ENCODE data around the gene KIR2DL4.
"Not testable (repeated sequence)": the region's sequence is repeated elsewhere in the genome, so short reads cannot be mapped to it uniquely, and the experiment has no call there.

The KIR2DL4 gene

GRCh38 chr19:54803410-54803809 lies at the start of gene KIR2DL4:
Gene KIR2DL4 (plus strand): TSS chr19:54803610. CDS start chr19:54803652, 42 bp downstream.
- Mint-ChIP-seq H3K27ac (no peak within 1 kb of the TSS), H3K9me3 (peaks cover 5% of the 10 kb centered on the region in 2 donors)
- DNase-seq, result no peak

DNA sequence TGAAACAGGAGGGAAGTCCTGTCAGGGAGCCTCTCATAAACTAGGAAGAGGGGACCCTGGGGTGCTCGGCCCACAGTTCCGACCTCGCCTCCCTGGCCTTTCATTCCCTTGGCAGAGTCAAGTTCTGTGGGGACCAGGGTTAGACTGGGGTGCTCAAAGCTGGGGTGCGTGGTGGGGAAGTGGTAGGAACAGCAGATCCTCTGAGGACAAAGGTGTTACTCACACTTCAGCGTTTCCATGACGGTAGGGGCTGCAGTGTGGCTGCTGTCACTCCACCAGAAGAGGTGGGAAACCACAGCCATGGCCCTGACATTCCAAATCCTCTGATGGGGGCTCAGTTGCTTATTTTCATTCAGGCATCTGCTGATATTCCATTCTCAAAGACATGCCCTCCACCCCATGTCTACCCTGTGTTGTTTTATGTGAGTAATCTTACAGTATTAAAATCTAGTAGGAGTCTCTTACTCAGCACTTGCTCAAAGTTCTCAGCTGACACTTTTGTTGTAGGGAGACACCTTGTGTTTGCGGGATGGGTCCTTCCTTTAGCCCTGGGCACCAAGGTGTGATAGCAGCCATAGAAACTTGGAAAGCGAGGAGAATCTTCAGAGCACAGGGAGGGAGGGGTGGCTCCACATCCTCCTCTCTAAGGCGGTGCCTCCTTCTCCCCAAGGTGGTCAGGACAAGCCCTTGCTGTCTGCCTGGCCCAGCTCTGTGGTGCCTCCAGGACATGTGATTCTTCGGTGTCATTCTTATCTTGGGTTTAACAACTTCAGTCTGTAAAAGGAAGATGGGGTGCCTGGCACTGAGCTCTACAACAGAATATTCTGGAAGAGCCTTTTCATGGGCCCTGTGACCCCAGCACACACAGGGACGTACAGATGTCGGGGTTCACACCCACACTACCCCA lies 47.0 kb upstream of the KIR2DL4 start:
- DNase-seq; H3K36me3 Mint-ChIP-seq; H3K27ac Mint-ChIP-seq; H3K4me3 Mint-ChIP-seq; H3K4me1 Mint-ChIP-seq; ATAC-seq (replicated peaks); H3K27me3 Mint-ChIP-seq; H3K9me3 Mint-ChIP-seq: not testable (repeated sequence)

More at GRCh38 chr19:54803410-54803809, at the start of gene KIR2DL4:
- Mint-ChIP-seq H3K4me3 (no peak within 1 kb of the TSS), H3K36me3 (no peaks in the 10 kb centered on the region), H3K27me3 (peaks cover 36 to 61% of the 10 kb centered on the region in 2 donors), H3K4me1 (no peaks in the 10 kb centered on the region)
- no peak for ATAC-seq (replicated peaks)

DNA sequence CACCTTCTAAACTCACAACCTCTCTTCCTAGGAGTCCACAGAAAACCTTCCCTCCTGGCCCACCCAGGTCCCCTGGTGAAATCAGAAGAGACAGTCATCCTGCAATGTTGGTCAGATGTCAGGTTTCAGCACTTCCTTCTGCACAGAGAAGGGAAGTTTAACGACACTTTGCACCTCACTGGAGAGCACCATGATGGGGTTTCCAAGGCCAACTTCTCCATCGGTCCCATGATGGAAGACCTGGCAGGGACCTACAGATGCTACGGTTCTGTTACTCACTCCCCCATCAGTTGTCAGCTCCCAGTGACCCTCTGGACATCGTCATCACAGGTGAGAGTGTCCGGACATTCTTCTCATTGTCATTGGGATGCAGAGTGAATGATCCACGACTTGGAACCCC lies 44.8 kb upstream of the KIR2DL4 start:
- not testable (repeated sequence) for ATAC-seq (replicated peaks); H3K27ac Mint-ChIP-seq; H3K36me3 Mint-ChIP-seq; H3K9me3 Mint-ChIP-seq; H3K4me1 Mint-ChIP-seq; DNase-seq; H3K4me3 Mint-ChIP-seq; H3K27me3 Mint-ChIP-seq

DNA sequence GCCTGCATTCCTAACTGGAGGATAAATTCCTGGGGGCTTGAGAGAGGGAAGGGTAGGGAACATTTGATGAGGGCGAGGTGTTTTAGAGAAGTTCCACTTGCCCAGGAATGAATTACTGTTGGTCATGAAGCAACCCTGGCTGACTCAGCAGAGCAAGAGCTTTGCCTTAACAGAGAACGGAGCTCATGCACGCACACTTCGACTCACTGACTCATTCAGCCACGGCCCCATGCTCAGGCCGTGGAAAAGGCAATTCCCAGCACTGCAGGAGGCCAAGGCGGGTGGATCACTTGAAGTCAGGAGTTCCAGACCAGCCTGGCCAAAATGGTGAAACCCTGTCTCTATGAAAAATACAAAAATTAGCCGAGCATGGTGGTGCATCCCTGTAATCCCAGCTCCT lies 39.2 kb upstream of the KIR2DL4 start:
- not testable (repeated sequence) for H3K27ac Mint-ChIP-seq; DNase-seq; ATAC-seq (replicated peaks); H3K4me3 Mint-ChIP-seq; H3K9me3 Mint-ChIP-seq; H3K36me3 Mint-ChIP-seq; H3K4me1 Mint-ChIP-seq
- peaks cover 7 to 15% of the 10 kb centered on the region in 2 donors for H3K27me3 Mint-ChIP-seq

- H3K27me3 Mint-ChIP-seq, result peaks cover 7 to 15% of the 10 kb centered on the region in 2 donors
- not testable (repeated sequence) for H3K36me3 Mint-ChIP-seq; DNase-seq; H3K27ac Mint-ChIP-seq; H3K4me3 Mint-ChIP-seq; H3K4me1 Mint-ChIP-seq; ATAC-seq (replicated peaks); H3K9me3 Mint-ChIP-seq
These were observed 36.9 kb upstream of the KIR2DL4 start for GRCh38 chr19:54766464-54766863.

- H3K4me1 Mint-ChIP-seq; H3K9me3 Mint-ChIP-seq; ATAC-seq (replicated peaks); H3K36me3 Mint-ChIP-seq; H3K4me3 Mint-ChIP-seq; DNase-seq; H3K27ac Mint-ChIP-seq: not testable (repeated sequence)
- H3K27me3 Mint-ChIP-seq, result peaks cover 15 to 20% of the 10 kb centered on the region in 2 donors
These were observed 33.8 kb upstream of the KIR2DL4 start, which contains the start of gene KIR2DL1 for GRCh38 chr19:54769646-54770045. Gene KIR2DL1 (plus strand): TSS chr19:54769793. CDS start chr19:54769851, 58 bp downstream.

GRCh38 chr19:54770511-54770910 lies 32.9 kb upstream of the KIR2DL4 start:
- H3K4me3 Mint-ChIP-seq; H3K9me3 Mint-ChIP-seq; DNase-seq; ATAC-seq (replicated peaks); H3K4me1 Mint-ChIP-seq; H3K36me3 Mint-ChIP-seq; H3K27ac Mint-ChIP-seq: not testable (repeated sequence)
- peaks cover 15 to 18% of the 10 kb centered on the region in 2 donors for H3K27me3 Mint-ChIP-seq

DNA sequence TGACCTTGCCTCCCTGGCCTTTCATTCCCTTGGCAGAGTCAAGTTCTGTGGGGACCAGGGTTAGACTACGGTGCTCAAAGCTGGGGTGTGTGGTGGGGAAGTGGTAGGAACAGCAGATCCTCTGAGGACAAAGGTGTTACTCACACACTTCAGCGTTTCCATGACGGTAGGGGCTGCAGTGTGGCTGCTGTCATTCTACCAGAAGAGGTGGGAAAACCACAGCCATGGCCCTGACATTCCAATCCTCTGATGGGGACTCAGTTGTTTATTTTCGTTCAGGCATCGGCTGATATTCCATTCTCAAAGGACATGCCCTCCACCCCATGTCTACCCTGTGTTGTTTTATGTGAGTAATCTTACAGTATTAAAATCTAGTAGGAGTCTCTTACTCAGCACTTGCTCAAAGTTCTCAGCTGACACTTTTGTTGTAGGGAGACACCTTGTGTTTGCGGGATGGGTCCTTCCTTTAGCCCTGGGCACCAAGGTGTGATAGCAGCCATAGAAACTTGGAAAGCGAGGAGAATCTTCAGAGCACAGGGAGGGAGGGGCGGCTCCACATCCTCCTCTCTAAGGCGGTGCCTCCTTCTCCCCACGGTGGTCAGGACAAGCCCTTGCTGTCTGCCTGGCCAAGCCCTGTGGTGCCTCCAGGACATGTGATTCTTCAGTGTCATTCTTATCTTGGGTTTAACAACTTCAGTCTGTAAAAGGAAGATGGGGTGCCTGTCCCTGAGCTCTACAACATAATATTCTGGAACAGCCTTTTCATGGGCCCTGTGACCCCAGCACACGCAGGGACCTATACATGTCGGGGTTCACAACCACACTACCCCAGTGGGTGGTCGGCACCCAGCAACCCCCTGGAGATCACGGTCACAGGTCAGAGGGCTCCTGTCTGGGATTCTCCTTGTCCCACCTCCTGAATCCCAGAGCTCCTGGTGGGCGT lies 32.1 kb upstream of the KIR2DL4 start:
- not testable (repeated sequence) for ATAC-seq (replicated peaks); H3K4me3 Mint-ChIP-seq; H3K4me1 Mint-ChIP-seq; H3K36me3 Mint-ChIP-seq; H3K27ac Mint-ChIP-seq; DNase-seq; H3K9me3 Mint-ChIP-seq
- peaks cover 12 to 18% of the 10 kb centered on the region in 2 donors for H3K27me3 Mint-ChIP-seq

DNA sequence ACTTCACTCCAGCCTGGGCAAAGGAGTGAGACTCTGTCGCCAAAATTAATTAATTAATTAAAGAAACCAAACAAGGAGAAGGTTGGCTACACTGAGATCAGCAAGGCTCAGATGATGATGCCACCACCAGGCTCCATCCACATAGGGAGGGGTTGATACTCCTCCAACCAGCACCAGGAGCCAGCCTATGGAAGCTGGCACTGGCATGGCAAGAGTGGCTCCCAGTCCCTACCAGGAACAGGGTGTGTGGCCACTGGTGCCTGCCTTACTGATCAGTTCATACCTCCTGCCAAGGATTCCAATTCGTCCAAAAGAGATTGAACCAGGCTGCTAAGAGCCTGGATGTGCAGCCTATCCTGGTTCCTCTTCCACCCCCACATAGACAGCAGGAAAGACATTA lies 30.7 kb upstream of the KIR2DL4 start:
- DNase-seq; H3K27ac Mint-ChIP-seq; H3K4me1 Mint-ChIP-seq; H3K9me3 Mint-ChIP-seq; H3K36me3 Mint-ChIP-seq; H3K4me3 Mint-ChIP-seq; ATAC-seq (replicated peaks): not testable (repeated sequence)
- peaks cover 5 to 14% of the 10 kb centered on the region in 2 donors for H3K27me3 Mint-ChIP-seq

DNA sequence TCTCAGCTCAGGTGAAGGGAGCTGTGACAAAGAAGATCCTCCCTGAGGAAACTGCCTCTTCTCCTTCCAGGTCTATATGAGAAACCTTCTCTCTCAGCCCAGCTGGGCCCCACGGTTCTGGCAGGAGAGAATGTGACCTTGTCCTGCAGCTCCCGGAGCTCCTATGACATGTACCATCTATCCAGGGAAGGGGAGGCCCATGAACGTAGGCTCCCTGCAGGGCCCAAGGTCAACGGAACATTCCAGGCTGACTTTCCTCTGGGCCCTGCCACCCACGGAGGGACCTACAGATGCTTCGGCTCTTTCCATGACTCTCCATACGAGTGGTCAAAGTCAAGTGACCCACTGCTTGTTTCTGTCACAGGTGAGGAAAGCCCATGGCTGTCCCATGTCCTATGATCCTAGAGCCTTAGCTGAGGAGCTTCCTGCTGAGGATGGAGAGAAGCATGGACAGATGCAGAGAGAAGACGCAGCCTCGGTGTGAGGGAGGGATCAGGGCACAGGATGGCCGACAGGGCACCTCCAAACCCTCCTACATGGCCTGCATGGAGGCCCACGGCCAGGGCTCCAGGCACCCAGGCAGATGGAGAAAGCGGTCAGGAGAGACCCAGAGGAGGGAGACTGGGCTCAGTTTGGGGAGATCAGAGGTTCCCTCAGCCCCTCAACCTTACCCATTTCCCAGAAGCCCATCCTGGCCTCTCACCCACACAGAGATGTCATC lies 28.2 kb upstream of the KIR2DL4 start:
- H3K27me3 Mint-ChIP-seq, result peaks cover 5 to 14% of the 10 kb centered on the region in 2 donors
- not testable (repeated sequence) for DNase-seq; H3K27ac Mint-ChIP-seq; H3K4me3 Mint-ChIP-seq; H3K36me3 Mint-ChIP-seq; ATAC-seq (replicated peaks); H3K9me3 Mint-ChIP-seq; H3K4me1 Mint-ChIP-seq

DNA sequence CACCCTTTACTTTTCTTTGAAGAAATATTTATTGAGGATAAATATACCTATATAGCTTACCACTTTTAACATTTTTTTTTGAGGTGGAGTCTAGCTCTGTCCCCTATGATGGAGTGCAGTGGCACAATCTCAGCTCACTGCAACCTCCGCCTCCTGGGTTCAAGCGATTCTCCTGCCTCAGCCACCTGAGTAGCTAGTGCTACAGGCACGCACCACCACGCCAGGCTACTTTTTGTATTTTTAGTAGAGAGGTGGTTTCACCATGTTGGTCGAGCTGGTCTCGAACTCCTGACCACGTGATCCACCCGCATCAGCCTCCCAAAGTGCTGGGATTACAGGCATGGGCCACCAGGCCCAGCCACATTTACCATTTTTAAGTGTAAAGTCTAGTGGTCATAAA lies 27.6 kb upstream of the KIR2DL4 start:
- peaks cover 5 to 14% of the 10 kb centered on the region in 2 donors for H3K27me3 Mint-ChIP-seq
- not testable (repeated sequence) for H3K4me1 Mint-ChIP-seq; ATAC-seq (replicated peaks); H3K9me3 Mint-ChIP-seq; H3K27ac Mint-ChIP-seq; DNase-seq; H3K36me3 Mint-ChIP-seq; H3K4me3 Mint-ChIP-seq

- not testable (repeated sequence) for H3K4me3 Mint-ChIP-seq; ATAC-seq (replicated peaks)
- H3K27me3 Mint-ChIP-seq, result peaks cover 11 to 23% of the 10 kb centered on the region in 2 donors
These were observed 25.6 kb upstream of the KIR2DL4 start for GRCh38 chr19:54777851-54778250.

DNA sequence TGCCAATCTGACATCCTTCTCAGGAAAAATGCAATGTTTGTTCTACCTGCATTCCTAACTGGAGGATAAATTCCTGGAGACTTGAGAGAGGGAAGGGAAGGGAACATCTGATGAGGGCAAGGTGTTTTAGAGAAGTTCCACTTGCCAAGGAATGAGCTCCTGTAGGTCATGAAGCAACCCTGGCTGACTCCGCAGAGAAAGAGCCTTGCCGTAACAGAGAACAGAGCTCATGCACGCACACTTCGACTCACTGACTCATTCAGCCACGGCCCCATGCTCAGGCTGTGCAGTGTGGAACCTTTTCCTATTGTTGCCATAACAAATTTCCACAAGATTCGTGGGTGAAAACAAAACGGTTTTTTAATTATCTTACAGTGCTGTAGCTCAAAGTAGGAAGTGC lies 24.5 kb upstream of the KIR2DL4 start:
- not testable (repeated sequence) for DNase-seq
- peaks cover 0 to 10% of the 10 kb centered on the region in 2 donors for H3K9me3 Mint-ChIP-seq

More at GRCh38 chr19:54777851-54778250, 25.6 kb upstream of the KIR2DL4 start:
- H3K9me3 Mint-ChIP-seq, result peaks cover 0 to 10% of the 10 kb centered on the region in 2 donors
- not testable (repeated sequence) for DNase-seq, H3K4me1 Mint-ChIP-seq, H3K36me3 Mint-ChIP-seq, H3K27ac Mint-ChIP-seq

GRCh38 chr19:54782916-54783315 lies 20.5 kb upstream of the KIR2DL4 start:
- H3K4me3 Mint-ChIP-seq; H3K4me1 Mint-ChIP-seq; ATAC-seq (replicated peaks); H3K36me3 Mint-ChIP-seq; H3K9me3 Mint-ChIP-seq; H3K27ac Mint-ChIP-seq; DNase-seq: not testable (repeated sequence)
- H3K27me3 Mint-ChIP-seq, result peaks cover 33 to 37% of the 10 kb centered on the region in 2 donors

More for the DNA sequence above, 24.5 kb upstream of the KIR2DL4 start:
- not testable (repeated sequence) for H3K4me3 Mint-ChIP-seq; ATAC-seq (replicated peaks); H3K4me1 Mint-ChIP-seq; H3K27ac Mint-ChIP-seq; H3K36me3 Mint-ChIP-seq
- peaks cover 17 to 28% of the 10 kb centered on the region in 2 donors for H3K27me3 Mint-ChIP-seq
